Mucosa of descending colon (tissue), 3 donors: ENCODE results near the gene IL1RAPL2. TPM values are rescaled to one million over a fixed set of nuclear protein-coding genes. Genes with fewer than 3 reads are reported as not detected.

Source experiments
- ATAC-seq: fragments of 200-7000 bp; cut with Tn5 transposase; one replicate; pipeline ENCODE4 v1.9.1; 2020; ENCODE audit warnings: mild to moderate bottlenecking, moderate library complexity
- DNase-seq, 3 donors: peaks; one replicate each; pipeline ENCODE4 v3.0.0-alpha.2; 2020
- H3K36me3 ChIP-seq: fragments of 200-600 bp; one replicate; pipeline ENCODE4 v1.8.0; 2021; ENCODE audit warnings: low read depth, mild to moderate bottlenecking
- H3K4me1 ChIP-seq: fragments of 200-600 bp; one replicate; pipeline ENCODE4 v1.8.0; 2021; ENCODE audit warnings: low read depth, mild to moderate bottlenecking
- H3K4me3 ChIP-seq: fragments of 200-600 bp; one replicate; pipeline ENCODE4 v1.8.0; 2021; ENCODE audit warnings: mild to moderate bottlenecking
- H3K9me3 ChIP-seq: fragments of 200-600 bp; one replicate; pipeline ENCODE4 v1.8.0; 2021; ENCODE audit warnings: mild to moderate bottlenecking
- CTCF ChIP-seq: fragments of 200-600 bp; IDR thresholded peaks from one replicate; pipeline ENCODE4 v1.8.0; 2022; ENCODE audit warnings: antibody characterized with exemption, mild to moderate bottlenecking
- intact Hi-C, 2 donors: fragments of 100-400 bp; cut with DNase I in 1 of 2; cut with micrococcal nuclease in 1 of 2; formaldehyde crosslinking; loops; one replicate each; pipeline versions ENCODE4 v1.11.0 to v1.11.1; 2022; cut with DNase I, micrococcal nuclease
- total RNA-seq, 3 donors: library from RNA; stranded (reverse); fragmentation: NEBNext Ultra II Directional in 2 of 3; extraction: Animal tissue kit (Norgen Biotek cat#: 25700) in 2 of 3; gene quantifications; one replicate each; pipeline versions ENCODE4 v1.2.1 to v1.2.4, GENCODE V29; 2021 to 2023
- donor health status: DM: no; HTN: no; CAD: no; lungs with moderate emphysema.
- donor health status: DM: no; HTN: no; CAD: no.
- donor health status: DM: no; HTN: yes; CAD: no.

The IL1RAPL2 gene
- total RNA-seq, 3 donors from 2014 or later, result 0.19 TPM; not detected in 2

- DNase-seq, result no peak
- no peak for ATAC-seq
- Histone ChIP-seq H3K4me1 (no peaks in the 10 kb centered on the region), H3K4me3 (no peak overlapping the region), H3K36me3 (no peaks in the 10 kb centered on the region), H3K9me3 (no peaks in the 10 kb centered on the region)
- TF ChIP-seq CTCF, result no peak
- intact Hi-C loops, result no loop called here
These were observed 550.5 kb downstream of the IL1RAPL2 start for GRCh38 chrX:105116486-105116885.

GRCh38 chrX:105117621-105118020 is 551.6 kb downstream of the IL1RAPL2 start:
- ATAC-seq, result no peak
- intact Hi-C loops, result no loop called here
- H3K4me3 ChIP-seq, result no peak overlapping the region

GRCh38 chrX:105120463-105120862 is 554.5 kb downstream of the IL1RAPL2 start:
- ATAC-seq (no peak), DNase-seq (no peak)
- H3K4me1 ChIP-seq, result no peaks in the 10 kb centered on the region
- H3K4me3 ChIP-seq, result no peak overlapping the region
- no peaks in the 10 kb centered on the region for H3K9me3 ChIP-seq
- intact Hi-C loops, result no loop called here
- H3K36me3 ChIP-seq, result no peaks in the 10 kb centered on the region
- TF ChIP-seq CTCF, result no peak

More at GRCh38 chrX:105117621-105118020, 551.6 kb downstream of the IL1RAPL2 start:
- H3K36me3 ChIP-seq, result no peaks in the 10 kb centered on the region
- TF ChIP-seq CTCF, result no peak
- DNase-seq, result no peak
- no peaks in the 10 kb centered on the region for H3K4me1 ChIP-seq
- H3K9me3 ChIP-seq, result no peaks in the 10 kb centered on the region

GRCh38 chrX:105121186-105121585 is 555.2 kb downstream of the IL1RAPL2 start:
- Histone ChIP-seq H3K36me3 (no peaks in the 10 kb centered on the region), H3K4me3 (no peak overlapping the region), H3K9me3 (no peaks in the 10 kb centered on the region), H3K4me1 (no peaks in the 10 kb centered on the region)
- DNase-seq (no peak), ATAC-seq (no peak)
- intact Hi-C loops, result no loop called here
- no peak for TF ChIP-seq CTCF

GRCh38 chrX:105126201-105126600 is 560.2 kb downstream of the IL1RAPL2 start:
- peak; percentile 69 for ATAC-seq
- H3K4me3 ChIP-seq, result no peak overlapping the region

More at GRCh38 chrX:105126201-105126600, 560.2 kb downstream of the IL1RAPL2 start:
- Histone ChIP-seq H3K36me3 (no peaks in the 10 kb centered on the region), H3K4me1 (no peaks in the 10 kb centered on the region), H3K9me3 (no peaks in the 10 kb centered on the region)
- TF ChIP-seq CTCF, result no peak
- DNase-seq, result no peak
- intact Hi-C loops, result no loop called here
